K562 (cell line): ENCODE results near the gene TUBB4B. TPM values are rescaled to one million over a fixed set of nuclear protein-coding genes. Genes with fewer than 3 reads are reported as not detected.

ENCODE experiments used
- ATF3 ChIP-seq, 2 experiments: fragments of 450-650 bp in 1 of 2; sonication (generic) in 1 of 2; formaldehyde crosslinking in 1 of 2; IDR thresholded peaks in 1 of 2; conservative IDR thresholded peaks in 1 of 2; 2 replicates each; pipeline versions ENCODE4 v1.6.1 to v1.8.1; 2016 to 2023; ENCODE audit warnings: mild to moderate bottlenecking in 2 of 2, moderate library complexity in 2 of 2, inconsistent platforms in 1 of 2, missing genetic modification reagents in 1 of 2
- CBX3 ChIP-seq, 2 experiments: IDR thresholded peaks; 1 replicate in 1 of 2; 2 replicates in 1 of 2; pipeline ENCODE4 v1.6.1; 2012; ENCODE audit warnings: inconsistent platforms in 2 of 2, low read length in 2 of 2, borderline replicate concordance in 1 of 2, control low read depth in 1 of 2
- DPF2 ChIP-seq: fragments of 450-650 bp; IDR thresholded peaks from 2 replicates; pipeline ENCODE4 v1.6.1; 2016
- ESRRA ChIP-seq: fragments of 450-650 bp; IDR thresholded peaks from 2 replicates; pipeline ENCODE4 v1.6.1; 2014; ENCODE audit warnings: low read depth, mild to moderate bottlenecking, moderate library complexity, borderline replicate concordance
- FOXJ3 ChIP-seq: sonication (generic); formaldehyde crosslinking; IDR thresholded peaks from 2 replicates; pipeline ENCODE4 v1.4.0; 2020; ENCODE audit warnings: mild to moderate bottlenecking, missing genetic modification reagents
- GTF2B ChIP-seq: IDR thresholded peaks from 2 replicates; pipeline ENCODE4 v1.6.1; 2011; ENCODE audit not compliant: insufficient read length; ENCODE audit errors: extremely low read depth
- HMBOX1 ChIP-seq: sonication (generic); IDR thresholded peaks from 2 replicates; pipeline ENCODE4 v1.6.1; 2016
- MEF2A ChIP-seq: IDR thresholded peaks from 2 replicates; pipeline ENCODE4 v1.6.1; 2011; ENCODE audit warnings: low read depth, mild to moderate bottlenecking, low read length, moderate library complexity; ENCODE audit not compliant: control insufficient read depth
- NCOA2 ChIP-seq, 2 experiments: fragments of 450-650 bp; IDR thresholded peaks; 2 replicates each; pipeline ENCODE4 v1.6.1; 2018; ENCODE audit warnings: mild to moderate bottlenecking in 2 of 2, moderate library complexity in 1 of 2; ENCODE audit not compliant: partially characterized antibody in 2 of 2
- NELFE ChIP-seq: IDR thresholded peaks from 2 replicates; pipeline ENCODE4 v1.6.1; 2011; ENCODE audit warnings: mild to moderate bottlenecking; ENCODE audit not compliant: insufficient read depth, insufficient read length
- NR4A1 ChIP-seq, 2 experiments: fragments of 250-450 bp in 1 of 2; fragments of 450-650 bp in 1 of 2; sonication (Bioruptor Pico) in 1 of 2; IDR thresholded peaks; 2 replicates each; pipeline versions ENCODE4 v1.4.0 to v1.6.1; 2016 to 2020; ENCODE audit warnings: mild to moderate bottlenecking in 2 of 2, missing compliant biosample characterization in 1 of 2, missing genetic modification characterization in 1 of 2, moderate library complexity in 1 of 2
- PREB ChIP-seq: sonication (generic); formaldehyde crosslinking; IDR thresholded peaks from 2 replicates; pipeline ENCODE4 v1.8.1; 2023; ENCODE audit warnings: mild to moderate bottlenecking, missing genetic modification reagents
- RFX1 ChIP-seq: fragments of 450-650 bp; IDR thresholded peaks from 2 replicates; pipeline ENCODE4 v1.6.1; 2016; ENCODE audit warnings: mild to moderate bottlenecking, moderate library complexity
- TAF15 ChIP-seq: fragments of 200-400 bp; formaldehyde crosslinking; IDR thresholded peaks from 2 replicates; pipeline ENCODE4 v1.6.1; 2017; ENCODE audit warnings: mild to moderate bottlenecking, low read depth, low read length, moderate library complexity
- TBL1XR1 ChIP-seq, 2 experiments: IDR thresholded peaks; 2 replicates each; pipeline ENCODE4 v1.6.1; 2012; ENCODE audit warnings: improper control_type of control experiment in 2 of 2, low read length in 2 of 2, mild to moderate bottlenecking in 1 of 2
- TRIM28 ChIP-seq: fragments of 450-650 bp; IDR thresholded peaks from 2 replicates; pipeline ENCODE4 v1.6.1; 2017
- XRCC4 ChIP-seq: IDR thresholded peaks from one replicate; pipeline ENCODE4 v1.6.1; 2011; ENCODE audit not compliant: insufficient read depth, insufficient read length; ENCODE audit errors: extremely low read depth
- ZNF134 ChIP-seq: fragments of 250-450 bp; sonication (Bioruptor Pico); conservative IDR thresholded peaks from 2 replicates; pipeline ENCODE4 v1.4.0; 2020
- ZNF175 ChIP-seq: fragments of 200-800 bp; sonication (Bioruptor generic); IDR thresholded peaks from 2 replicates; pipeline ENCODE4 v1.6.1; 2016; ENCODE audit warnings: low read depth, mild to moderate bottlenecking, missing genetic modification characterization, missing compliant biosample characterization
- ZNF3 ChIP-seq: fragments of 250-450 bp; sonication (Bioruptor Pico); IDR thresholded peaks from 2 replicates; pipeline ENCODE4 v1.5.0; 2021; ENCODE audit warnings: mild to moderate bottlenecking, moderate library complexity
- ZNF584 ChIP-seq: fragments of 200-800 bp; sonication (Bioruptor generic); IDR thresholded peaks from 2 replicates; pipeline ENCODE4 v1.6.1; 2016; ENCODE audit warnings: low read depth, mild to moderate bottlenecking, missing genetic modification characterization, missing compliant biosample characterization
- ZNF766 ChIP-seq: fragments of 200-800 bp; sonication (Bioruptor generic); conservative IDR thresholded peaks from 2 replicates; pipeline ENCODE4 v1.6.1; 2016; ENCODE audit warnings: missing genetic modification characterization, missing compliant biosample characterization
- polyA plus RNA-seq, 8 experiments: library from polyadenylated mRNA; depleted of rRNA in 4 of 8; stranded (reverse) in 5 of 8; unstranded in 3 of 8; fragments of >200 nt; fragmentation: Nextera tagmentation in 2 of 8; fragmentation: Illumina TruSeq in 1 of 8; extraction: Ambion mirVana in 2 of 8; extraction: Trizol in 1 of 8; gene quantifications; 2 replicates each; pipeline versions ENCODE4 v1.2.1 to v1.2.3, GENCODE V29; 2011 to 2014; ENCODE audit warnings: inconsistent platforms in 1 of 8, missing spikeins in 1 of 8
- total RNA-seq, 7 experiments: library from RNA; depleted of rRNA in 6 of 7; stranded (reverse); fragments of >200 nt in 6 of 7; fragmentation: Illumina TruSeq in 2 of 7; extraction: Trizol in 2 of 7; gene quantifications; 2 replicates each; pipeline versions ENCODE4 v1.2.1 to v1.2.3, GENCODE V29; 2011 to 2021; ENCODE audit warnings: low replicate concordance in 1 of 7

Gene TUBB4B
- total and polyA plus RNA-seq, 9 of the 15 experiments (the other 6 are each of a cell fraction or from before 2014, with no cell fraction given) = 24.1 to 443 (median 268) TPM

GRCh38 chr9:137278721-137279711, 37.9 kb downstream of the TUBB4B start (continued):
- TF ChIP-seq ATF3 (IDR thresholded peaks at IDR 0.05) = 0 out of 2 replicates have a peak, but pooled peaks have one; percentile 38
- TF ChIP-seq ATF3 (CRISPR knock-in tag; conservative IDR thresholded peaks at IDR 0.05) = no peak
- no peak for TF ChIP-seq GTF2B
- TF ChIP-seq NELFE = no peak
- TF ChIP-seq TAF15 = no peak
- TF ChIP-seq DPF2 = no peak
- TF ChIP-seq HMBOX1 = no peak
- no peak for TF ChIP-seq ZNF3 (CRISPR knock-in tag)
- TF ChIP-seq PREB (CRISPR knock-in tag) = no peak
- TF ChIP-seq NCOA2 (IDR thresholded peaks at IDR 0.05; ENCODE audit: partially characterized antibody in 2 of 2) = no peak
- TF ChIP-seq CBX3 (IDR thresholded peaks at IDR 0.05; ENCODE audit: borderline replicate concordance in 1 of 2, low read length in 2 of 2) = 0 out of 3 replicates have a peak, but pooled peaks of 1 of the 2 experiments have one; percentile 15
- TF ChIP-seq TRIM28 = no peak
- no peak for TF ChIP-seq ZNF766
- TF ChIP-seq ESRRA = no peak
- TF ChIP-seq ZNF175 = no peak
- TF ChIP-seq NR4A1 (CRISPR knock-in tag; IDR thresholded peaks at IDR 0.05) = no peak
- TF ChIP-seq NR4A1 (tag; IDR thresholded peaks at IDR 0.05) = no peak
- no peak for TF ChIP-seq RFX1
- no peak for TF ChIP-seq MEF2A
- TF ChIP-seq ZNF584 = no peak
- TF ChIP-seq XRCC4 = no peak
- no peak for TF ChIP-seq FOXJ3
- TF ChIP-seq ZNF134 (CRISPR knock-in tag) = no peak
- no peak for TF ChIP-seq TBL1XR1 (IDR thresholded peaks at IDR 0.05; ENCODE audit: low read length in 2 of 2)
